Stomach (tissue), 9 donors: ENCODE data around the gene NFU1. TPM values are rescaled to one million over a fixed set of nuclear protein-coding genes. Genes with fewer than 3 reads are reported as not detected.

Source experiments
- DNase-seq, 2 donors: peaks; one replicate each; pipeline versions ENCODE4 v3.0.0 to v3.0.0-alpha.2; 2013 to 2019
- H3K27ac ChIP-seq, 5 donors: fragments of 200-600 bp in 4 of 5; sonication (generic) in 4 of 5; one replicate each; pipeline ENCODE4 v1.5.1; 2013 to 2019; ENCODE audit warnings: mild to moderate bottlenecking in 1 of 5, moderate library complexity in 1 of 5
- H3K27me3 ChIP-seq, 3 donors: fragments of 200-600 bp; sonication (generic); one replicate each; pipeline ENCODE4 v1.5.1; 2017 to 2019; ENCODE audit warnings: mixed run types in 1 of 3
- H3K36me3 ChIP-seq, 4 donors: fragments of 200-600 bp; sonication (generic); 1 replicate in 3 of 4; 2 replicates in 1 of 4; pipeline ENCODE4 v1.5.1; 2016 to 2019
- H3K4me1 ChIP-seq, 4 donors: fragments of 200-600 bp; sonication (generic); one replicate each; pipeline ENCODE4 v1.5.1; 2016 to 2019
- H3K4me3 ChIP-seq, 4 donors: fragments of 200-600 bp; sonication (generic) in 3 of 4; one replicate each; pipeline ENCODE4 v1.5.1; 2016 to 2019; ENCODE audit warnings: mild to moderate bottlenecking in 1 of 4
- H3K9me3 ChIP-seq, 4 donors: fragments of 200-600 bp; sonication (generic); one replicate each; pipeline ENCODE4 v1.5.1; 2016 to 2019
- EP300 ChIP-seq: sonication (generic); formaldehyde crosslinking; IDR thresholded peaks from one replicate; pipeline ENCODE4 v1.6.1; 2017; ENCODE audit warnings: antibody characterized with exemption
- POLR2A ChIP-seq, 4 donors: fragments of 450-650 bp; IDR thresholded peaks; one replicate each; pipeline ENCODE4 v1.6.1; 2016; ENCODE audit warnings: antibody characterized with exemption in 4 of 4, control low read depth in 2 of 4, mild to moderate bottlenecking in 1 of 4, moderate library complexity in 1 of 4
- POLR2AphosphoS5 ChIP-seq, 3 donors: sonication (generic); formaldehyde crosslinking; IDR thresholded peaks; one replicate each; pipeline ENCODE4 v1.6.1; 2016; ENCODE audit warnings: antibody characterized with exemption in 3 of 3
- WGBS, 5 donors: extraction: QIAGEN DNeasy Blood & Tissue Kit in 3 of 5; methylation state at CpG; one replicate each; pipeline versions ENCODE4 v1.1.5 to v1.1.7; 2013 to 2018; 5-methylcytosine and 5-hydroxymethylcytosine counted together
- intact Hi-C: fragments of 100-400 bp; cut with DNase I; formaldehyde crosslinking; loops from one replicate; pipeline ENCODE4 v1.15.1; 2023; ENCODE audit warnings: low total_unique reads
- polyA plus RNA-seq, 3 donors: library from polyadenylated mRNA; stranded (reverse); fragments of 200-250 nt; gene quantifications; one replicate each; pipeline ENCODE4 v1.2.3, GENCODE V29; 2013
- total RNA-seq, 5 donors: library from RNA; depleted of rRNA; stranded (reverse); fragments of >200 nt; gene quantifications; one replicate each; pipeline versions ENCODE4 v1.1.0 to v1.2.3, GENCODE V29; 2014 to 2016
- TF ChIP-seq, protein P1 (sequence below), 7 experiments: fragments of 450-650 bp in 4 of 7; fragments of 200-600 bp in 3 of 7; sonication (generic) in 3 of 7; IDR thresholded peaks; one replicate each; pipeline ENCODE4 v1.5.1; 2016 to 2019; ENCODE audit warnings: antibody characterized with exemption in 7 of 7, control low read depth in 2 of 7, mild to moderate bottlenecking in 1 of 7
- donor health status: healthy with polysubstance abuse.
- donor health status: Bipolar disorder and iron deficiency.
- donor health status: healthy.

NFU1 gene
- total and polyA plus RNA-seq, 8 donors = 14.7 to 62.7 (median 39.6) TPM

GRCh38 chr2:69372767-69373166, 64.5 kb downstream of the NFU1 start:
- no peaks in the 10 kb centered on the region for H3K27me3 ChIP-seq
- no peak overlapping the region for H3K27ac ChIP-seq
- no peak overlapping the region for H3K4me3 ChIP-seq
- intact Hi-C loops = no loop called here
- H3K36me3 ChIP-seq = peaks cover 42 to 66% (median 59%) of the 10 kb centered on the region in 4 donors
- TF ChIP-seq EP300 (no peak), POLR2AphosphoS5 (IDR thresholded peaks at IDR 0.05) (no peak), POLR2A (IDR thresholded peaks at IDR 0.05) (no peak)
- TF ChIP-seq, protein P1, sequence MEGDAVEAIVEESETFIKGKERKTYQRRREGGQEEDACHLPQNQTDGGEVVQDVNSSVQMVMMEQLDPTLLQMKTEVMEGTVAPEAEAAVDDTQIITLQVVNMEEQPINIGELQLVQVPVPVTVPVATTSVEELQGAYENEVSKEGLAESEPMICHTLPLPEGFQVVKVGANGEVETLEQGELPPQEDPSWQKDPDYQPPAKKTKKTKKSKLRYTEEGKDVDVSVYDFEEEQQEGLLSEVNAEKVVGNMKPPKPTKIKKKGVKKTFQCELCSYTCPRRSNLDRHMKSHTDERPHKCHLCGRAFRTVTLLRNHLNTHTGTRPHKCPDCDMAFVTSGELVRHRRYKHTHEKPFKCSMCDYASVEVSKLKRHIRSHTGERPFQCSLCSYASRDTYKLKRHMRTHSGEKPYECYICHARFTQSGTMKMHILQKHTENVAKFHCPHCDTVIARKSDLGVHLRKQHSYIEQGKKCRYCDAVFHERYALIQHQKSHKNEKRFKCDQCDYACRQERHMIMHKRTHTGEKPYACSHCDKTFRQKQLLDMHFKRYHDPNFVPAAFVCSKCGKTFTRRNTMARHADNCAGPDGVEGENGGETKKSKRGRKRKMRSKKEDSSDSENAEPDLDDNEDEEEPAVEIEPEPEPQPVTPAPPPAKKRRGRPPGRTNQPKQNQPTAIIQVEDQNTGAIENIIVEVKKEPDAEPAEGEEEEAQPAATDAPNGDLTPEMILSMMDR (IDR thresholded peaks at IDR 0.05) = no peak
- DNase-seq = no peak
- H3K9me3 ChIP-seq = no peaks in the 10 kb centered on the region
- peaks cover 0 to 26% (median 16%) of the 10 kb centered on the region in 4 donors for H3K4me1 ChIP-seq

DNA sequence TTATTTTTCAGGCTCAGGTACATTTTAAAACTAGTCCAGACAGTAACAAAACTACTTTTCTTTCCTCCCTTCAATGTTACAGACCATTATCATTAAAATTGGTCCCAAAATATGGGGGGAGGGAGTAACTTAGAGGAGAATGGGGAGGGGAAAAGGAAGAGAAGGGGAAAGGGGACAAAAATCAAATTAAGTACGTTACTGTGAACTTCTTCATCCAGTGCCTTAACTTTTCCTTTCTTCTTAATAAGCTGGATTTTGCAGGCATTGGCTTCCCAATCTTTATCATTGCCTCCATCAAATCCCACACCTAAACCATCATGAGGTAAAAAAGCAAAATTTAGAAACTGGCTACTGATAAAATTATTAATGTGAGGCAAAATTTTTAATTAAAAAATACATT, 67.4 kb downstream of the NFU1 start:
- 86 to 95% (median 90%) methylated on average over 1 of the region's 1 CpG for WGBS, 5 donors
- no peak for DNase-seq
- H3K27ac ChIP-seq = no peak overlapping the region
- peaks cover 54 to 94% (median 87%) of the 10 kb centered on the region in 4 donors for H3K36me3 ChIP-seq
- intact Hi-C loops = no loop called here
- TF ChIP-seq EP300 (no peak), POLR2AphosphoS5 (IDR thresholded peaks at IDR 0.05) (no peak), POLR2A (IDR thresholded peaks at IDR 0.05) (no peak)
- TF ChIP-seq, protein P1 (IDR thresholded peaks at IDR 0.05) = no peak
- no peaks in the 10 kb centered on the region for H3K9me3 ChIP-seq
- no peaks in the 10 kb centered on the region for H3K27me3 ChIP-seq
- H3K4me1 ChIP-seq = peaks cover 0 to 5% (median under 1%) of the 10 kb centered on the region in 4 donors
- H3K4me3 ChIP-seq = no peak overlapping the region

- Histone ChIP-seq H3K27ac (no peak overlapping the region), H3K36me3 (peaks cover 56 to 99% (median 98%) of the 10 kb centered on the region in 4 donors), H3K27me3 (no peaks in the 10 kb centered on the region), H3K4me1 (no peaks in the 10 kb centered on the region), H3K9me3 (no peaks in the 10 kb centered on the region), H3K4me3 (no peak overlapping the region)
- 90 to 97% (median 93%) methylated on average over 7 of the region's 7 CpGs for WGBS, 5 donors
- TF ChIP-seq, protein P1 (IDR thresholded peaks at IDR 0.05) = no peak
- no peak for TF ChIP-seq EP300
- no peak for TF ChIP-seq POLR2AphosphoS5 (IDR thresholded peaks at IDR 0.05)
- no peak for TF ChIP-seq POLR2A (IDR thresholded peaks at IDR 0.05)
- DNase-seq = no peak
- intact Hi-C loops = no loop called here
Measured at GRCh38 chr2:69368588-69368987, 68.6 kb downstream of the NFU1 start.

- intact Hi-C loops = no loop called here
- no peaks in the 10 kb centered on the region for H3K27me3 ChIP-seq
- peaks cover 0 to 20% (median 7%) of the 10 kb centered on the region in 4 donors for H3K4me1 ChIP-seq
- H3K9me3 ChIP-seq = no peaks in the 10 kb centered on the region
- peaks cover 59 to 100% (median 100%) of the 10 kb centered on the region in 4 donors for H3K36me3 ChIP-seq
- no peak overlapping the region for H3K4me3 ChIP-seq
- DNase-seq = no peak
- TF ChIP-seq EP300 (no peak), POLR2A (IDR thresholded peaks at IDR 0.05) (no peak), POLR2AphosphoS5 (IDR thresholded peaks at IDR 0.05) (no peak)
- TF ChIP-seq, protein P1 (IDR thresholded peaks at IDR 0.05) = no peak
- no peak overlapping the region for H3K27ac ChIP-seq
Measured at GRCh38 chr2:69359371-69359770, 77.9 kb downstream of the NFU1 start.
